Measurements from ENCODE around the gene PPIP5K2.

DNA sequence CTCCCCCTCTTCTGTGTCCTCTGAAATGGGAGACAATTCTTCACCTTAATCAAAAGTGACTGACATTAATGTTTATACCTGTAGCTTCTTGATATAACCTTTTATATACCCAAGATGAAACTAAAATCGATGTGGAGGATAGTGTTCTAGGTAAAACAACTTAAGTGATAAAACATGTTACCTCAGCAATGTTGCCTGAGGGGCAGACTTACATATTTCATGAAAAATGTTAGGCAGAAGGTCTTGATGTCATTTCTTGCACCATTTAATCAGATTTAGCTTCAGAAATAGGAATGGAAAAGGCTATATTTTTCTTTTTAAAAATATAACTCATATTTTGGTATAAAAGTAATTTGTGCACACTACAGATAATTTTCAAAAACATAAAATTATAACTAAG is 115.8 kb downstream of the PPIP5K2 start:
- TF ChIP-seq, protein P1, sequence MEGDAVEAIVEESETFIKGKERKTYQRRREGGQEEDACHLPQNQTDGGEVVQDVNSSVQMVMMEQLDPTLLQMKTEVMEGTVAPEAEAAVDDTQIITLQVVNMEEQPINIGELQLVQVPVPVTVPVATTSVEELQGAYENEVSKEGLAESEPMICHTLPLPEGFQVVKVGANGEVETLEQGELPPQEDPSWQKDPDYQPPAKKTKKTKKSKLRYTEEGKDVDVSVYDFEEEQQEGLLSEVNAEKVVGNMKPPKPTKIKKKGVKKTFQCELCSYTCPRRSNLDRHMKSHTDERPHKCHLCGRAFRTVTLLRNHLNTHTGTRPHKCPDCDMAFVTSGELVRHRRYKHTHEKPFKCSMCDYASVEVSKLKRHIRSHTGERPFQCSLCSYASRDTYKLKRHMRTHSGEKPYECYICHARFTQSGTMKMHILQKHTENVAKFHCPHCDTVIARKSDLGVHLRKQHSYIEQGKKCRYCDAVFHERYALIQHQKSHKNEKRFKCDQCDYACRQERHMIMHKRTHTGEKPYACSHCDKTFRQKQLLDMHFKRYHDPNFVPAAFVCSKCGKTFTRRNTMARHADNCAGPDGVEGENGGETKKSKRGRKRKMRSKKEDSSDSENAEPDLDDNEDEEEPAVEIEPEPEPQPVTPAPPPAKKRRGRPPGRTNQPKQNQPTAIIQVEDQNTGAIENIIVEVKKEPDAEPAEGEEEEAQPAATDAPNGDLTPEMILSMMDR (IDR thresholded peaks at IDR 0.05) = no peak
- no peak for TF ChIP-seq POLR2A (IDR thresholded peaks at IDR 0.05)

All from body of pancreas (tissue), 4 donors.